NCI-H526 treated with DMSO at 0.1 percent for 48 hours (cell line): ENCODE measurements around the gene ZMPSTE24.
"Not testable (repeated sequence)": the region's sequence is repeated elsewhere in the genome, so short reads cannot be mapped to it uniquely, and the experiment has no call there.

Source experiments
- DNase-seq: peaks from one replicate; lab custom pipeline; 2025; lab: John Stamatoyannopoulos, UW

ZMPSTE24 gene

GRCh38 chr1:40318970-40319621, 61.1 kb downstream of the ZMPSTE24 start:
- DNase-seq: no peak

- DNase-seq: not testable (repeated sequence)
Observed at GRCh38 chr1:40331403-40331802, 73.4 kb downstream of the ZMPSTE24 start.

- no peak for DNase-seq
Observed at GRCh38 chr1:40332695-40333094, 74.7 kb downstream of the ZMPSTE24 start.

DNA sequence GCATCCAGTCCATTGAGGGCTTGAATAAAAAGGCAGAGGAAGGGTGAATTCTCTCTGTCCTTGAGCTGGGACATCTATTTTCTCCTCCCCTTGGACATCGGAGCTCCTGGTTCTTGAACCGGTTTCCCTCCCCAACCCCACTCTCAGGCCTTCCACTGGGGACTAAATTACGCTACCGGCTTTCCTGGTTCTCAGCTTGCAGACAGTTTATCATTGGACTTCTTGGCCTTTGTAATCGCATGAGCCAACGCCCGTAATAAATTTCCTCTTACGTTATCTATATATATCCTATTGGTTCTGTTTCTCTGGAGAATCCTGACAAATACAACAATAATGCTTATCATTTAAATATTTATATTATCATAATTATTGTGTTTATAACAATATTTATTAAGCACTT, 79.4 kb downstream of the ZMPSTE24 start:
- no peak for DNase-seq

GRCh38 chr1:40338745-40339419, 80.8 kb downstream of the ZMPSTE24 start:
- peak; percentile 83 for DNase-seq

DNA sequence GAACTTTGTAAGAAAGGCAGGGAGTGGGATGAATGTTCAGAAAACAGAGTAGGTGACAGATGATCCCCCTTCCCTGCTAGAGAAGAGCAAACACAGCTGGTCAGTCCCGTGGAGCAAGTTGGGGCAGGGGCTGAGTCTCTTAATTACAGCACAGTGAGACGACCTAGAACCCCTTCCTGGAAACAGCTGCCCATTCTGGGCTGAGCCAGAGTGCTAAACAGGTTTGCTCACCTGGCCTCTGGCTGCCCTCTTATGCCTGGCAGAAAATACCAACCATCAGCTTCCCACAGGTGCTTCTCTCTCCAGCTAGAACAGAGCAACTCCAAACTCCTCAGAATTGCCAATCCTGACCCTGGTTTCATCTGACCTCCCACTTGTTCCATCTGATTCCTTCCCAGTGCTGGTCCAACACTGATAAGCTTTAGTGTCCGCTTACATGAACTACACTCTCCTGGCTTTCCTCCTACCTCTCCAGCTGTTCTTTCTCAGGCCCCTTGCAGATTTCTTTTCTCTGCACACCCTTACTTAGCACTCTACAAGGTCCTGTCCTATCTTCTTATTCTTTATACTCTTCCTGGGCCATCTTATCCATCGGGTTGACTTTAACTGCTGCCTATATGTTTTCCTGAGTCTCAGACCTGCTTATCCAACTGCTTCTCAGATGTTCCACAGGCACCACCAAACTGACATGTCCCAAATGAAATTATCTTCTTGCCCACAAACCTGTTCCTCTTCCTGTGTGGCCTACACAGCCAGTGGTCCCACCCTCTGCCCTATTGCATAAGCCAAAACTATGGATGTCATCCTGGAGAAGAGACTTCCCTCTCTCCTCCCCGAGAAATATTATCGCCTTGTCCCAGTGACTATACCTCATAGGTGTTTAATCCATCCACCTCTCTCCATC, 81.6 kb downstream of the ZMPSTE24 start:
- DNase-seq: no peak

DNA sequence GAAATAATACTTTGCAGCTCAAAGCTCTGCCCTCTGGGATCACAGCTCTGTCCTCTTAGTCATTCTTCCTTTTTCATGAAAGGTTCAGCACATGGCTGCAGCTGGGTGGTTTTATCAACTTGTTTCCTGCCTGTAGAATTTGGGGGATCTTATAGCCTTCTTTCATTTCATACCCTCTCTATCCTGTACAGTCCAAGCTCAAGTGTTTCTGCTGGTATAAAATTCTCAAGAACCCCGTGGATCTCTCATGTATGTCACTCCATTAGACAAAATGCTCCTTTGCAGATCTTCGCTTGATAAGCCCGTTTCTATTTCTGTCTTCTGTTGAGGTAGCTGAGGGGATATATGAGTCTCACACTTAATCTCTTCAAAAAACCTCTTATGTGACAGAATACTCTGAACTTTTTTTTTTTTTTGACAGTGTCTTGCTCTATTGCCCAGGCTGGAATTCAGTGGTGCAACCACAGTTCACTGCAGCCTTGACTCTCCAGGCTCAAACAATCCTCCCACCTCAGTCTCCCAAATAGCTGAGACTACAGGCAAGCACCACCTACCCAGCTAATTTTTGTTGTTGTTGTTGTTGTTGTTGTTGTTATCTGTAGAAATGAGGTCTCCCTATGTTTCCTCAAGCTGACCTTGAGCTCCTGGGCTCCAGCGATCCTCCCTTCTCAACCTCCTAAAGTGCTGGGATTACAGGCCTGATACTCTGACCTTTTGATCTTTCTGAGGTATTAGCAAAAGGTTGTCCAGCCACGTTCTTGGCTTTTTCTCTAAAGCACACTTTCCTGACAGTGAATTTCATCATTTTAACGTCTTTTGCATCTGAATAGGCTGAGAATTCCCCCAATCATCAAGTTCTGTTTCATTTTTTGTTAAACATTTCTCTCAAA, 83.7 kb downstream of the ZMPSTE24 start:
- no peak for DNase-seq

GRCh38 chr1:40342381-40342717, 84.3 kb downstream of the ZMPSTE24 start:
- DNase-seq: not testable (repeated sequence)
